H1 (cell line): ENCODE data around the gene MRRF. TPM values are rescaled to one million over a fixed set of nuclear protein-coding genes. Genes with fewer than 3 reads are reported as not detected.

ENCODE experiments used
- polyA plus RNA-seq, 7 experiments: library from polyadenylated mRNA; depleted of rRNA in 3 of 7; stranded (reverse) in 5 of 7; unstranded in 2 of 7; fragments of >200 nt in 5 of 7; fragments of 200-250 nt in 2 of 7; gene quantifications; 1 replicate in 5 of 7; 2 replicates in 1 of 7; 4 replicates in 1 of 7; pipeline versions ENCODE4 v1.2.1 to v1.2.3, GENCODE V29; 2011 to 2013; ENCODE audit warnings: missing spikeins in 2 of 7, mixed read lengths in 2 of 7
- small RNA-seq: library from polyadenylated mRNA; stranded (forward); fragments of <200 nt; extraction: miRNeasy Mini kit (QIAGEN cat#:217004); gene quantifications from one replicate; pipeline ENCODE3, GENCODE V24; 2013; ENCODE audit not compliant: insufficient read depth
- total RNA-seq: library from RNA; stranded (reverse); fragmentation: NEBNext Ultra II Directional; extraction: Animal tissue kit (Norgen Biotek cat#: 25700); gene quantifications from 2 replicates; pipeline ENCODE4 v1.2.1, GENCODE V29; 2021

The MRRF gene
- total and polyA plus RNA-seq, 2 of the 8 experiments (the other 6 are each of a cell fraction or from before 2014, with no cell fraction given): 29.4 to 47.8 TPM

Small RNA genes within 50 kb of the gene (small RNA-seq; reads per million reads assigned to genes)
- gene AL162424.1: not detected

Other genes with a start within 250 kb of the MRRF start
- gene TTLL11, start 171.6 kb upstream of the MRRF start, total RNA-seq: 0.80 and 0.86 TPM in 2 replicates
- 0.56 and 0.97 TPM in 2 replicates for gene TTLL11, start 171.6 kb upstream of the MRRF start, polyA plus RNA-seq (2011; rRNA removed)
- 59.8 and 61.0 TPM in 2 replicates for gene NDUFA8, start 105.1 kb upstream of the MRRF start, total RNA-seq
- gene NDUFA8, start 105.1 kb upstream of the MRRF start, polyA plus RNA-seq (2011; rRNA removed): 56.6 and 73.8 TPM in 2 replicates
- gene MORN5, start 105.0 kb upstream of the MRRF start, total RNA-seq: not detected in 2 replicates
- gene MORN5, start 105.0 kb upstream of the MRRF start, polyA plus RNA-seq (2011; rRNA removed): not detected in 2 replicates
- 1.2 and 1.9 TPM in 2 replicates for gene LHX6, start 35.9 kb upstream of the MRRF start, total RNA-seq
- 0.92 and 1.0 TPM in 2 replicates for gene LHX6, start 35.9 kb upstream of the MRRF start, polyA plus RNA-seq (2011; rRNA removed)
- 14.3 and 15.0 TPM in 2 replicates for gene RBM18, start within 50 bp of the MRRF start, total RNA-seq
- 2.4 and 5.9 TPM in 2 replicates for gene RBM18, start within 50 bp of the MRRF start, polyA plus RNA-seq (2011; rRNA removed)
- 1.1 and 1.3 TPM in 2 replicates for gene PTGS1, start 106.1 kb downstream of the MRRF start, total RNA-seq
- 1.9 and 2.4 TPM in 2 replicates for gene PTGS1, start 106.1 kb downstream of the MRRF start, polyA plus RNA-seq (2011; rRNA removed)
- gene OR1J1, start 213.0 kb downstream of the MRRF start, total RNA-seq: not detected in 2 replicates
- not detected in 2 replicates for gene OR1J1, start 213.0 kb downstream of the MRRF start, polyA plus RNA-seq (2011; rRNA removed)
- gene OR1J2, start 245.9 kb downstream of the MRRF start, total RNA-seq: not detected in 2 replicates
- gene OR1J2, start 245.9 kb downstream of the MRRF start, polyA plus RNA-seq (2011; rRNA removed): not detected in 2 replicates